ENCODE measurements around the gene SLC35A2. TPM values are rescaled to one million over a fixed set of nuclear protein-coding genes. Genes with fewer than 3 reads are reported as not detected.

The SLC35A2 gene
- total RNA-seq, 1 experiment from 2014 or later, result 29.9 TPM

DNA sequence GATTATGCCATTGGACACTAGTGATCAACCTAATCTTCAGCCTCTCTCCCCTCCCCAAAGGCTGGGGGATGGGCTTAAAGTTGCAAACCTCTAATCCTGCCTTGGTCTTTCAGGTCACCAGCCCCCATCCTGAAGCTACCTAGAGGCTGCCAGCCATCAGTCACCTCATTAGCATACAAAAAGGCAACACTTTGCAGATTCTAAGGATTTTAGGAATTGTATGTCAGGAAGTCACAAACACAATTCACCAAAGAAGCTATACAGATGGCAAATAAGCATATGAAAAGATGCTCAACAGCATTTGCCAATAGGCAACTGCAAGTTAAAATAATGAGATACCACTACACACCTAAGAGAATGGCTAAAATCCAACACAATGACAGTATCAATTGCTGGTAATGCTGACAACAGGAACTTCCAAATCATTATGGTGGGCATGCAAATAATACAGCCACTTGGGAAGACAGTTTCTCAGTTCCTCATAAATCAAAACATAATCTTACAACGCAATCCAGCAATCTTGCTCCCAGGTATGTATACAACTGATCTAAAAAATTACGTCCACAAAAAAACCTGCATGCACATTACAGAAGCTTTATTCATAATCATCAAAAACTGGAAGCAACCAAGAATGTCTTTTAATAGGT lies 16.4 kb upstream of the SLC35A2 start:
- no peak for DNase-seq (ENCODE audit: low read depth)

- DNase-seq (ENCODE audit: low read depth), result no peak
These were observed 15.7 kb upstream of the SLC35A2 start for GRCh38 chrX:48927123-48927522.

DNA sequence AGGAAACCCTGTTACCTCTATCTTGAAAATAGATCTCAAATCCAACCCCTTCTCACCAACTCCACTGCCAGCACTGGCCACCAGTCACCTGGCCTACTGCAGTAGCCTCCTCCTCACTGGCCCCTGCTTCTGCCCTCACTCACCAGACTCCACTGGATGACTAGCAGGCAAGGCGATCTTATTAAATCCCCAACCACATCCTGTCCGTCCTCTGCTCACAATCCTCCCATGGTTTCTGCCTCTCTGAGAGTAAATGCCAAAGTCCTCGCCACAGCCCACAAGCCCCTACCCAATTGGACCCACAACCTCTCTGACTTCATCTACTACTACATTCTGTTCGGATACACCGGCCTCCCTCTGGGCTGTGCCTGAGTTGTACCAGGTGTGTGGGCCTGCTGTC lies 12.8 kb upstream of the SLC35A2 start:
- DNase-seq (ENCODE audit: low read depth), result no peak

- no peak for DNase-seq (ENCODE audit: low read depth)
These were observed 12.3 kb upstream of the SLC35A2 start for GRCh38 chrX:48923771-48924170.

- DNase-seq (ENCODE audit: low read depth), result no peak
These were observed 9.3 kb upstream of the SLC35A2 start for GRCh38 chrX:48920718-48921104.

- no peak for DNase-seq (ENCODE audit: low read depth)
These were observed 8.7 kb upstream of the SLC35A2 start for GRCh38 chrX:48919947-48920717.

DNA sequence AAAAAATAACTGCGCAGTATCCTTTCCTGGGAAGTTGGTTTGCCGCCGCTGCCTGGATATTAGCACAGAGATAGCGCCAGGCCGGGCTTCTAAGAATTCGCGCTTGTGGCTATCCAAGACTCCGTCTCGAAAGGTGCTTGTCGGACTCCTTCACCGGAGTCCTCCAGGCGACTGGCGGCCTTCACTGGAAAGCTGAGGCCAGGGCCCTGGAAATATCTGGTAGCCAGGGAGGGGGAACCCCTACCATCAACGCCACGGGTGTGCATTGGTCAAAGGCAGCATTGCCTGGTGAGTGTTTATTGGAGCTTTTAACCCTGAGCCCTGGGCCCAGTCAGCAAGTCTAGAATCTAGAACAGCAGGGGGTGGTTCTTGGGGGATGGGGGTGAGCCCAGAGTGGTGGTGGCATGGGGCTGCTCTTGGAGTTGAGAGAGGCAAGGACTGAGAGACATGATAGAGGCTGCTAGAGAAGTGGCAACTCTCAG lies 8.0 kb upstream of the SLC35A2 start:
- no peak for DNase-seq (ENCODE audit: low read depth)

GRCh38 chrX:48918643-48919340 lies 7.3 kb upstream of the SLC35A2 start, which contains the start of gene PIM2:
Gene PIM2 (minus strand): TSS chrX:48919024. CDS start chrX:48918834, 190 bp downstream.
- DNase-seq (ENCODE audit: low read depth), result peak; percentile 94

- no peak for DNase-seq (ENCODE audit: low read depth)
These were observed 6.8 kb upstream of the SLC35A2 start for GRCh38 chrX:48918301-48918642.

- DNase-seq (ENCODE audit: low read depth), result peak; percentile 87
These were observed 5.9 kb upstream of the SLC35A2 start for GRCh38 chrX:48917139-48918001.

DNA sequence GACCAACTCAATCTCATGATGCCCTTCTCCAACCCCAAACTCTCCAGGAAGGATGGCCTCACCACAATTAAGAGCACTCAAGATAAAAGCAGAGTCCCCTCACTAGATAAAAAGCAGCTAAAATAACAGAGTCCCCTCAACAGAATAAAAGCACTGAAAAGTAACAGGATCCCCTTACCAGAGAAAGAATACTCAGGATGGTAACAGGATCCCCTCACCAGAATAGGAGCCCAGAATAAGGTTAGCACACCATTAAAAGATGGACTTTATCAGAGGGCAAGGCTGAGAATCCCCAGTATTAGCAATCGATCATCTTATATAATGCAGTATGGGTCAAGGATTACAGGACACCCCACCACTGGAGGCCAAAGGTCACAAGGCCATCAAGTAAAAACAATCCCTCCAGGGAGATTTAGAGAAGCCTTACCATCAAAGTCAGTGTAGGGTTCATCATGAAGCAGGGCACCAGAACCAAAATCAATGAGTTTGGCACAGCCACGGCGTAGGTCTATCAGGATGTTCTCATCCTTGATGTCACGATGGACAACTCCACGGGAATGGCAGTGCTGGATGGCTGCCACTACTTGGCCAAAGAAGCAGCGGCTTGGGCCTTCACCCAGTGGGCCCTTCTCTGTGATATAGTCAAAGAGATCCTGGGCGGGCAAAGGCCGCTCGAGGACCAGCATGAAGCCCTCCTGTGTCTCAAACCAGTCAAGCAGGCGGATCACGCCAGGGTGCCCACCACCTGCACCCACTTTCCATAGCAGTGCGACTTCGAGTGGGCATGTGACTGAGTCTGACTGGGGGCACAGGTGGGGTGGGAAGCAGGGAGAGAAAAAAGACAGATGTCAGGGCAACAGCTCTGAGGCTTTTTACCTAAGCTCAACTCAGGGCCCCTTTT lies 3.4 kb upstream of the SLC35A2 start:
- no peak for DNase-seq (ENCODE audit: low read depth)

DNA sequence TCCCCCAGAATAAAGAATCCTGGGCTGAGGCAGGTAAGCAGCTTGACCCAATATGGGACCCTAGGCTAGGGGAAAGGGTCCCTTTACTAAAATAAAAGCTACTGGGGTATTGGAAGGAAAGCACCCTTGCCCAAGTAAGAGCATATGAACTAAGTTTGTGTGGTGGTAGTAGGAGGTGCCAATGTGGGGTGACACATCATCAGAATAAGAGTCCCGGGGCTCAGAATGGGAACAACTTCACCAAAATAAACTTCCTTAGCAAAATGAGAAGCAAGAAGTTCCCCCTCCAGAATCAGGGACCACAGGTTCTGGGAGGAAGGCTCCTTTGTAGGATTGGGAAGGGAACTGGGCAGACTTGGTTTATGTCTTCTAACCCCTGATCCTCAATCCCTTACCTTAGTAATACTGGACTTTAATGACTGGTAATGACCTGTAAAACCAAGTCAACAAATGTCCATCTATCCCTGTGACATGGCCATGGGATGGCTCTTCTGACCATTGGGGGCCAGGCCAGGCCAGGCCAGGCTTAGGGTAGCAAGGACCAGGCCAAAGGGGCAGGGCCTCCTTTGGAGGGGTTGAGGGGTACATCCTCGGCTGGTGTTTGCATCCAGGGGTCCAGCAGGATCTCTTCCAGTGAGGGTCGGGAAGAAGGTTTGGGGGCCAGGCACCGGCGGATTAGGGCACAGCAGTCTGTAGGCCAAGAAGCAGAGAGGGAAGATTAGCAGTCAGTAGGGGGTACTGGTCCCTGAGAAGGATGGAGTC lies 2.3 kb upstream of the SLC35A2 start:
- DNase-seq (ENCODE audit: low read depth), result no peak

- peak; percentile 41 for DNase-seq (ENCODE audit: low read depth)
These were observed 477 bp downstream of the SLC35A2 start for GRCh38 chrX:48910926-48911411.

DNA sequence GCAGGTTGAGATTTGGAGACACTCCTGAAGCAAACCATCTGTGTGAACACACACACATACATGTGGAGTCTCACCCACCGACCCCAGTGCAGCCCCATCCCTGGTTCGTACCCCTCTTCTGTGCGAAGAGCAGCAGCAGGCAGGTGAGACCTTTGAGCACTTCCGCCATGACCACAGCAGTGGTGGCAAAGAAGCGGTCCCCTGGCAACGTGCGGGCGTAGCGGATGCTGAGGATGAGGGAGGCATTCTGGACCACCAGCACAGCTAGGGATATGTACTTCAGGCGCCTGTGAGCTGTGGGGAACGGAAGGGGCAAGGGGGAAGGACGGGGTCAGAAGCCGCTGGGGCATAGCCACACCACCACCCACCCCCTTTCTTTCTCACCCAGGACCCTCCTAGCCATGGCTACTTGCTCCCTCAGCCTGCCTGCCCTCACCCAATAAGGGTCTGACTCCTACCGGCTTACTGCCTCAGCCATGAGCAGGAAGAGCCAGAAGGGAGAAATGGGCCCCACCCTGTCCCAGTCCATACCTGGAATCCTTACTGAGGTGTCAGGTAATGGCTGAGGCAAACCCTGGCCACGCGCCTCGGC lies 1.6 kb downstream of the SLC35A2 start:
- no peak for DNase-seq (ENCODE audit: low read depth)

GRCh38 chrX:48908600-48908999 lies 2.8 kb downstream of the SLC35A2 start:
- no peak for DNase-seq (ENCODE audit: low read depth)

DNA sequence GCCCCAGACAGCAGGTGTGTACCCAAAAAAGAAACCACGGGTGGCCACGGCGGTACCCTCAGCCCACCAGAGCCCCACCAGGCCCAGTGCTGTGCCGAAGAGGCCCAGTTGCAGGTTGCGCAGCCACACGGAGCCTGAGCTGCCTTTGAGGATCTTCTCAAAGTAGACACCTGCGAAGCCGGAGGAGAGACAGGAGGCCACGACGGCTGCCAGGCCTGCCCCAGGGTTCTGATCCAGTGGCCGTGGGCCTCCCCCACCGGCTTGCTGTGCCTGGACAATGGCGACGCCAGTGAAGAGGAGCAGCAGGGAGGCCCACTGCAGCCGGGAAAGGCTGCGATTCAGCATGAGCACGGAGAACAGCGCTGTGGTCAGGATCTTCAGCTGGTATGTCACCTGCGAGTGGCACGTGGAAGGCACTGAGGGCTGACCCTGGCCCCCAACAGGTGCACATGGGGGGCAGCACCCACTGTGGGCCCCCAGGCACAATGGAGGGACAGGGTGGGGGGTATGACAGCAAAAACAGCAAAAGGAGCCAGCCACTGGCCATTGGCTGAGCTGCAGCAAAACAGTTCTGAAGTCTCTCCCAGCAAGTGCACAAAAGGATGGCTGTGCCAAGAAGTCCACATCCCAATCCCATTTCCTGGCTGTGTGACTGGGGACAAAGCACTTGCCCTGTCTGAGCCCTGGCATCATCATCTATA lies 6.2 kb downstream of the SLC35A2 start:
- DNase-seq (ENCODE audit: low read depth), result no peak

GRCh38 chrX:48904626-48905025 lies 6.8 kb downstream of the SLC35A2 start:
- DNase-seq (ENCODE audit: low read depth), result no peak

DNA sequence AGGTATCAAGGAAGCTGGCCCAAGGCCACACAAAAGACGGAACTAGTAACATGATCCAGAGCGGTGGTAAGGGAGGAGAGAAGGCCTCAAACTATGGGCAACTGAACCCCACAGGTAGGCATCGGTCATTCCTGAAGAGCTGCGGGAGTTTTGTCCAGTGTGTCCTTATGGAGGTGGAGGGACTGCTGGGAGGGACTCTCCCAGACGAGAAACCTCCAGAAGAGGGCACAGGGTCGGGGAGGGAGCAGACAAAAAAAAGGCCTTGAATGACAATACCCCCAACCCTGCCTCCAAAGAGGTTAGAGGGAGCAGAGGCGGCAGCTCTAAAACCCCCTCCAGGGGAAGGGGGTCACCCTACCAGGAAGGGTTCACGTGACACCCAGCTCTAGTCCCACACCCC lies 7.3 kb downstream of the SLC35A2 start:
- no peak for DNase-seq (ENCODE audit: low read depth)

DNA sequence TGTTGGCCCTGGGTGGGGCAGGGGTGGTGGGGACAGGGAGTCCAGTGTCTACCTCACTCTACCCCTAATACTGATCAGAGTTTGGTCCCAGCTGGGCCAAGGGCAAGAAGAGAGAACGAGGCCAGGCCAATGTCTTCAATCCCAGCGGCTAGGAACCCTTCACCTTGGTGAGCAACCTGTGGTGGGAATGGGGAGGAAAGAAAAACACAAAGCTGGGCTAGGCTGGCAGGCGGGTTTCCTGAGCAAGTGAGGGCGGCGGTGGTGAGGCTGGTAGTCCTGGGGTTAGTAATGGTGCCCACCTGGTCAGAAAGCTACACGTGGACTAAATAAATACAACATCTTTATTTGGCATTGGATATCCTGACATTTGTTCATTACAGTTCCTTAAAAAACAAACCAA lies 8.2 kb downstream of the SLC35A2 start:
- no peak for DNase-seq (ENCODE audit: low read depth)

Data from RPMI7951 (cell line).